22Rv1 (cell line): Measurements from ENCODE around the gene TLR2.

Experiments
- CTCF ChIP-seq: fragments of 450-650 bp; IDR thresholded peaks from 2 replicates; pipeline ENCODE4 v1.5.1; 2017; ENCODE audit warnings: mild to moderate bottlenecking
- ZFX ChIP-seq: fragments of 450-650 bp; IDR thresholded peaks from 2 replicates; pipeline ENCODE4 v1.6.1; 2017; ENCODE audit warnings: antibody characterized with exemption, borderline replicate concordance

- TF ChIP-seq CTCF, result no peak
- TF ChIP-seq ZFX, result no peak
These were observed 4.6 kb upstream of the TLR2 start for GRCh38 chr4:153679486-153679885.
